BLaER1 (cell line): ENCODE measurements around the gene GABRG3.

ENCODE experiments used
- H3K27ac ChIP-seq: shearing (Covaris generic); formaldehyde crosslinking; 2 replicates; pipeline ENCODE4 v1.8.1; 2022
- H3K27me3 ChIP-seq: shearing (Covaris generic); formaldehyde crosslinking; 2 replicates; pipeline ENCODE4 v1.8.1; 2022
- H3K36me3 ChIP-seq: shearing (Covaris generic); formaldehyde crosslinking; 2 replicates; pipeline ENCODE4 v1.8.1; 2022
- H3K4me1 ChIP-seq: shearing (Covaris generic); formaldehyde crosslinking; 2 replicates; pipeline ENCODE4 v1.8.1; 2022
- H3K4me2 ChIP-seq: shearing (Covaris generic); formaldehyde crosslinking; 2 replicates; pipeline ENCODE4 v1.8.1; 2022
- H3K4me3 ChIP-seq: shearing (Covaris generic); formaldehyde crosslinking; 2 replicates; pipeline ENCODE4 v1.8.1; 2022
- H3K9ac ChIP-seq: shearing (Covaris generic); formaldehyde crosslinking; 2 replicates; pipeline ENCODE4 v1.8.1; 2022
- H3K9me3 ChIP-seq: shearing (Covaris generic); formaldehyde crosslinking; 2 replicates; pipeline ENCODE4 v1.8.1; 2022
- H4K20me1 ChIP-seq: shearing (Covaris generic); formaldehyde crosslinking; 2 replicates; pipeline ENCODE4 v1.8.1; 2022
- Cebpa-rat ChIP-seq: shearing (Covaris generic); IDR thresholded peaks from 2 replicates; pipeline ENCODE4 v1.8.1; 2022

The GABRG3 gene

DNA sequence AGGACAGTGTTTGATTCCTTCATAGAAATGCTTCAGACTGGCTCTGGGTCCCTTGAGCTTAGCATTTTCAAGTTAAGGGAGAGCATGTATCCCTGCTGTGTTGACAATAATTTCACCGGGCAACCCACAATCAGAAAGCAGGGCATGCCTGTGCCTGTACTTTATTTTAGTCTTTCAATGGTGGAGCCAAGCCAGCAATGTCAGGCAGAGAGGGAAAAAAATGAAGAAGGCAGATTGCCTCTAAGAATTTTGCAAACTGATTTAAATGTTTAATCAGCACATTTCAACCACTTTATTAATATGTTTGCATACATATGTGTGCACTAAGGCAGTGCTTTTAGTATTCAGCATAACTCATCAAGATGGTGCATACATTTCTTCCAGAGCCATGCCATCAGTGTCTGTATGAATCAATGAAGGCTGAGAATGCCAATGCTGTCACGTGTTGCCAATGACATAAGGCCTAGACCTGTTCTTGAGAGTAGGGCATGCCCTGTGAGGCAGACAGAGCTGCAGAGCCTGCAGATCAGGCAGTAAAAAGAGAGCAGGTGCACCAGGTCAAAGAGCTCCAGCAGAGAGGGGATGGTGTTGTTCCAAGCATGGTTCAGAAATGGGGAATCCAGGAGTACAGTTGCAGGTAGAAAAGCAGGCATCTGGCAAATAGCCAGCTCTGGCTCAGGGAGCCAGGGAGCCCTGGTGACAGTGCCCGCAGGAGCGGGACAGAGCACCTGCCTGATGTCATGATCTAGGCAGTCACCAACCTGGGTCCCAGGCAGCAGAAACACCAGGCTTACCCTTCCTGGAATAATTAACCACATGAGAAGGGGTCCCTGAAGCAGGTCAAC is 508.5 kb downstream of the GABRG3 start:
- TF ChIP-seq Cebpa-rat, result no peak
- Histone ChIP-seq H3K36me3 (no peaks in the 10 kb centered on the region), H3K4me1 (no peaks in the 10 kb centered on the region), H3K27me3 (no peaks in the 10 kb centered on the region), H3K9me3 (no peaks in the 10 kb centered on the region), H3K9ac (no peak overlapping the region), H4K20me1 (no peaks in the 10 kb centered on the region), H3K27ac (no peak overlapping the region), H3K4me3 (no peak overlapping the region), H3K4me2 (no peak overlapping the region)

DNA sequence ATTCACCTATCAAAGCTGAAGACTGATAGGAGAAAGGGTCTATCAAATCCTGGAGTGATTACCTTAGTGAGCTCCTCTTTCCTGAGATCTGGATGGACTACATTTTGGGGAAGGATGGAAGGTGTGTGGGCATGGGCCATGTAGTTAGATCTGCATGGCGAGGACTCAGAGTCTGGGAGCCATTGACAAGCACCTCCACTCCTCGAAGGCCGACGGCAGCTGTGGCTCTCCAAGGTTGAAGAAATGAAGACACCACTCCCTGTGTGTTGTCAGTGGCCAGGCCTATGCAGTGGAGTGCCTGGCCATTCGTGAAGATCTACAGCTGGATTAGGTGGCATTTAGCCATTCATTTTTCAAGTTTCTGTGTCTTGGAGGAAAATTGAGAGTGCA is 509.2 kb downstream of the GABRG3 start:
- no peaks in the 10 kb centered on the region for H3K36me3 ChIP-seq
- no peaks in the 10 kb centered on the region for H3K9me3 ChIP-seq
- H3K9ac ChIP-seq, result no peak overlapping the region
- H3K4me2 ChIP-seq, result no peak overlapping the region
- H3K27ac ChIP-seq, result no peak overlapping the region
- no peaks in the 10 kb centered on the region for H3K27me3 ChIP-seq
- H3K4me1 ChIP-seq, result no peaks in the 10 kb centered on the region
- no peak for TF ChIP-seq Cebpa-rat
- no peaks in the 10 kb centered on the region for H4K20me1 ChIP-seq
- H3K4me3 ChIP-seq, result no peak overlapping the region

DNA sequence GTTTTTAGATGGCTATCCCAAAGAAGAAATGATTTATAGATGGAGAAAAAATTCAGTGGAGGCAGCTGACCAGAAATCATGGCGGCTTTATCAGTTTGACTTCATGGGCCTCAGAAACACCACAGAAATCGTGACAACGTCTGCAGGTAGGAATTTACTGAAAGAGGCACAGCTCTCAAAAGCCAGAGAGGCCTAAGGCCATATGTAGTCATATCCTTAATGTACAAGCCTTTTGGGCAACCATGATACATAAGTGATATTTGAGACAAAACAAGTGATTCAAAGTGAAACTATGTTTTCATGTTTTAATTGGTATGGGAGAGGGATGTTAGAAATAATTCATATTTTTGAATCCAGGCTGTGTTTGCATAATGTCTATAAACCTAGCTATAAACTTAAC is 509.7 kb downstream of the GABRG3 start:
- H3K4me1 ChIP-seq, result no peaks in the 10 kb centered on the region
- no peaks in the 10 kb centered on the region for H3K27me3 ChIP-seq
- H3K27ac ChIP-seq, result no peak overlapping the region
- H3K4me3 ChIP-seq, result no peak overlapping the region
- no peak overlapping the region for H3K4me2 ChIP-seq
- TF ChIP-seq Cebpa-rat, result no peak
- H3K9ac ChIP-seq, result no peak overlapping the region
- H3K36me3 ChIP-seq, result no peaks in the 10 kb centered on the region
- H4K20me1 ChIP-seq, result no peaks in the 10 kb centered on the region
- no peaks in the 10 kb centered on the region for H3K9me3 ChIP-seq

DNA sequence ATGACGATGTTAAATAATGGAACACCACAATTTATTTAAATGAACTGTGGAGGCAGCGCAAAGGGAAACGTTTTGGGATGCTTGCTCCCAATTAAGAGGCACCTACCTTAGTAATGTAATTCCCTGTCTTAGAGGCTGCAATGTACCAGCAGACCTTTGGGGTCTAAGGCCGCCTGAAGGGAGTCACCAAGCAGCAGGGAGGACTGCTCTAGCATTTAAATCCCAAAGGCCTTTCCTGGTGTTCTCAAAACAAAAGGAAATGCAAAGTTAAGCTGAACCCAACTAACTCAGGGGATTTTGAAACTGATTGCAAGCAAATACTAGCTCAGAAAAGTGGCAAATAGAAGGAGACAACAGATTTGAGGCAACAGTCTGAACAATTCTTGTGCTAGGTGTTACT is 510.8 kb downstream of the GABRG3 start:
- no peak overlapping the region for H3K9ac ChIP-seq
- no peak overlapping the region for H3K4me2 ChIP-seq
- no peak overlapping the region for H3K27ac ChIP-seq
- H3K27me3 ChIP-seq, result no peaks in the 10 kb centered on the region
- H3K36me3 ChIP-seq, result no peaks in the 10 kb centered on the region
- H3K4me3 ChIP-seq, result no peak overlapping the region
- TF ChIP-seq Cebpa-rat, result no peak
- no peaks in the 10 kb centered on the region for H3K9me3 ChIP-seq
- no peaks in the 10 kb centered on the region for H4K20me1 ChIP-seq
- peaks cover 4% of the 10 kb centered on the region for H3K4me1 ChIP-seq

DNA sequence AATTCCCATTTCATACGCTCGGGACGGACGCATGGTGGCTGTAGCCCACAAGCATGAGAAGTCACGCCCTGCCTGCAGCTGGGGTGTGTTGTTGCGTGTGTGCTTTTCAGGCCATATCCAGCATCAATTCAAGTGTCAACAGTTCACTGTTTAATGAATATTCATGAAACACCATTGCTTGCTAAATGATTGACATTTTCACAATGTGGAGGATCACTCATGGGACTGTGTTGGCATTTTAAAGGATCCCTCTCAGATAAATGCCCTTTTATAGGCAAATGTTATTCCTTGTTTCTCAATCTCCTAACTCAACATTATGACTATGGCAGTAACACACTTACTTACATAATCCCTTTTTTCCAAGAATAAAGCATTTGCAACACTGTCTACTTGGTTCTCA is 511.3 kb downstream of the GABRG3 start:
- Histone ChIP-seq H3K27ac (no peak overlapping the region), H3K9me3 (no peaks in the 10 kb centered on the region), H3K4me3 (no peak overlapping the region), H3K4me2 (no peak overlapping the region), H4K20me1 (no peaks in the 10 kb centered on the region), H3K4me1 (peaks cover 4% of the 10 kb centered on the region), H3K27me3 (no peaks in the 10 kb centered on the region), H3K9ac (no peak overlapping the region), H3K36me3 (no peaks in the 10 kb centered on the region)
- TF ChIP-seq Cebpa-rat, result no peak

DNA sequence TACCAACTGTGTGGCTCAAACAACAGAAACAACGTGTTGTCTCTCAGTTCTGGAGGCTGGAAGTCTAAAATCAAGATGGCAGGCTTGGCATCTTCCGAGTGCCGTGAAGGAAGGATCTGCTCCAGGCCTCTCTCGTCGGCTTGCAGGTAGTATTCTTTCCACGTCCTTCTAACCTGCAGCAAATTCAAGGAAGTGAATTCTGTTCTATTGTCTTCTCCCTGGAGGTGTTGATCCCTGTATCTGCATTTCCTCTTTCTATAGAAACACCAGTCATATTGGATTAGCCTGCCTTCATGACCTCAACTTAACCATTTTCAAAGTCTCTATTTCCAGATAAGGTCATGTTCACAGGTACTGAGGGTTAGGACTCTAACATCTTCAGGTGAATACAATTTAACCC is 512.1 kb downstream of the GABRG3 start:
- no peak for TF ChIP-seq Cebpa-rat
- H3K36me3 ChIP-seq, result no peaks in the 10 kb centered on the region
- H4K20me1 ChIP-seq, result no peaks in the 10 kb centered on the region
- H3K4me2 ChIP-seq, result no peak overlapping the region
- no peak overlapping the region for H3K27ac ChIP-seq
- no peak overlapping the region for H3K9ac ChIP-seq
- no peaks in the 10 kb centered on the region for H3K9me3 ChIP-seq
- H3K4me3 ChIP-seq, result no peak overlapping the region
- H3K4me1 ChIP-seq, result peaks cover 4% of the 10 kb centered on the region
- no peaks in the 10 kb centered on the region for H3K27me3 ChIP-seq

DNA sequence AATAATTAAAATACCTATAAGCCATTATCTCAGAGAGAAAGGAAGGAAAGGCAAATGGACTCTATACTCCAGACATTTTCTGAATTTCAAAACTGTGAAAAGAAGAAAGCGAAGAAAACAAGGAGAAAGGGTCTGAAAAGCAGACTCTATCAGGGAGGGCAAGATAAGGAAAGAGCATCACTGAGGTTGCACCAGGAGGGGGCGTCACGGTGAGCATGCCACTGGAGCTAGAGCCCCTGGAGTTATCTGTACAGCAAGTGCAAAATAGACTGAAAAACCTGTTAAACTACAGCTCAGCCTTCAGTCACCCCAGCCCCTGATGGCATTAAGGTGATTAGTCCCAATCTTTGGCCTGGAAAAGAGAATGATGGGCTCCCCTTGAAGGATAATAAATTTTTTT is 514.3 kb downstream of the GABRG3 start:
- no peak overlapping the region for H3K9ac ChIP-seq
- no peak for TF ChIP-seq Cebpa-rat
- H3K27me3 ChIP-seq, result no peaks in the 10 kb centered on the region
- no peak overlapping the region for H3K4me3 ChIP-seq
- H3K9me3 ChIP-seq, result no peaks in the 10 kb centered on the region
- no peaks in the 10 kb centered on the region for H3K36me3 ChIP-seq
- H3K27ac ChIP-seq, result no peak overlapping the region
- H3K4me1 ChIP-seq, result peaks cover 4% of the 10 kb centered on the region
- no peak overlapping the region for H3K4me2 ChIP-seq
- H4K20me1 ChIP-seq, result no peaks in the 10 kb centered on the region

DNA sequence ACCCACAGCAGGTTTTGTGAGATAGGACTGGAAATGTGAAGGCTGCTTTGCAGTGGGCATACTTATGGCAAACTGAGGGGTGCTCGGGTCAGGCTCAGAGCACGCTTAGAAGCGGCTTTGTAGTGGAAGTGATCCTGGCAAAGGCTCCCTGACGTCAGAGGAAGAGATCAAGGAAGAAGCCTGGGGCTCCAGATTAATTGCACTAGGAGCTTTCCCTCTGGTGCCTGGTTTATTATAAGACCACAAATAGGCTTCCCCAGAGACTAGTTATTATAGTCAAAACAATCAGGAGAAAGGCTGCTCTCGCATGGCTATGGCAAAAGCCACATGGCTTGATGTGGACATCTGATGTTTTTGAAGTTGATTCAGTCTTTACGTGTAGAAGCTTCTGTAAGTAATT is 515.1 kb downstream of the GABRG3 start:
- no peak overlapping the region for H3K27ac ChIP-seq
- no peak overlapping the region for H3K9ac ChIP-seq
- H3K36me3 ChIP-seq, result no peaks in the 10 kb centered on the region
- H4K20me1 ChIP-seq, result no peaks in the 10 kb centered on the region
- no peaks in the 10 kb centered on the region for H3K27me3 ChIP-seq
- TF ChIP-seq Cebpa-rat, result no peak
- H3K9me3 ChIP-seq, result no peaks in the 10 kb centered on the region
- H3K4me1 ChIP-seq, result peaks cover 4% of the 10 kb centered on the region
- no peak overlapping the region for H3K4me3 ChIP-seq
- no peak overlapping the region for H3K4me2 ChIP-seq

DNA sequence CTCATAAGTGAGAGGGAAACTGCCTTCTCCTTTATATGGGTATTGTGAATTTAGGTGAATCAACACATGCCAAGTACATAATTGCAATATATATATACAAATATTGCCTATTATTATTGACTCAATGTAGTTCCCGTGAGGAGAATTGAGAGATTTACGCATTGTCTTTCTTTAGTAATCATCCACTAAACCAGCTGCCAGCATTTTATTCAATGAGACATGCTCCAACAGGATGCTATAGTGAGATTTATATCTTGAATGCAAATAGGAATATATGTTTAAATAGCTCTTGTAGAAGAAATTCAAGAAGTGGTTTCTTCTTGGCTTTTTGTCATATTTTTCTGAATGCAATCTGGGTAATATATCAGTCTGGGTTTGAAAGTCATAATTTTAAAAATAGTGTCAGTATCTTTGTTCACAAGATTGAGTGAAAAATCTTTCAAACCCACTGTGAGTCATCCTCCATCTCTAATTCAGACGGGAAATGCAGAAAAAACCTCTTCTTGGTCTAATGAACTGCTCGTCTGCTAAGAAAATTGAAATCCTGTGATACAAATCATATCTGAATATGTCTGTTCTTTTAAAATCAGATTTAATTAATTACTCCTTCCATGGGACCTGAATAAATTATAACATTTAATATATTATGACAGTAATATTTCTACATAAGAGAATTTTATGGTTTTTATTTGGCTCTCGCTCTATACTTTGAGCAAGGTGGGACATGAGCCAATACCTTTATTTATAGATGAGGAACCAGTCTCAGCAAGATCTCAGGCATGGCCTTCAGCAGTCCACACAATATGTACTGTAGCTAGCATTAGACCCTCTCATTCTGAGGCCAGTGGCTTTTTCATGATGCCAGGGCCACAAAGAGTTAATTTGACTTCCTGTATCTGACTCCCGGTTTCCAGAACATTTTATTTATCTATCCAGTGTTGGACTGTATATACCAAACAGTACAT is 516.0 kb downstream of the GABRG3 start:
- TF ChIP-seq Cebpa-rat, result no peak
- Histone ChIP-seq H3K4me3 (no peak overlapping the region), H3K9me3 (no peaks in the 10 kb centered on the region)

DNA sequence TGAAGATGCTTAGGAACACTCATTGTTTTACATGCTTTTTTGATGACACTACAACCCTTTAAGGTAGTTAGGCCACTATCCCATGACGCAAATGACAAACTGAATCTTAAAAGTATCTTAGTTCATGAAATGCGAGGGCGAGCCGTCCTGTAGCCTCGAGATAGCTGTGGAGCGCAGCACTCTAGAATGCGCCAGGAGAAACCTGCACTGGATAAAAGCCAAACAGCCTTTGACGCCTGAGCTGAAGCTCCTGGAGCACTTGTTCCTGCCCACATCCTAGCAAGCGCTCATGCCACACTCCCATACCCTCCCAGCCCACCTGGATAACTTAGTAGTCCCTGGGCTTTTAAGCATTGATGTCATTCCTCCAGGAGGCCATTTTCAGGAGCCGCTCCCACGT is 516.9 kb downstream of the GABRG3 start:
- no peaks in the 10 kb centered on the region for H3K27me3 ChIP-seq
- no peaks in the 10 kb centered on the region for H4K20me1 ChIP-seq
- H3K4me3 ChIP-seq, result no peak overlapping the region
- no peak overlapping the region for H3K9ac ChIP-seq
- TF ChIP-seq Cebpa-rat, result no peak
- H3K27ac ChIP-seq, result no peak overlapping the region
- no peaks in the 10 kb centered on the region for H3K36me3 ChIP-seq
- H3K4me1 ChIP-seq, result peaks cover 4% of the 10 kb centered on the region
- H3K4me2 ChIP-seq, result no peak overlapping the region
- H3K9me3 ChIP-seq, result no peaks in the 10 kb centered on the region

More for the DNA sequence above, 516.0 kb downstream of the GABRG3 start:
- no peak overlapping the region for H3K27ac ChIP-seq
- no peak overlapping the region for H3K4me2 ChIP-seq
- peaks cover 4% of the 10 kb centered on the region for H3K4me1 ChIP-seq
- H3K27me3 ChIP-seq, result no peaks in the 10 kb centered on the region
- H4K20me1 ChIP-seq, result no peaks in the 10 kb centered on the region
- no peak overlapping the region for H3K9ac ChIP-seq
- H3K36me3 ChIP-seq, result no peaks in the 10 kb centered on the region
